GM18519 (cell line): ENCODE results near the gene VRK2.
"Not testable (repeated sequence)": the region's sequence is repeated elsewhere in the genome, so short reads cannot be mapped to it uniquely, and the experiment has no call there.

Source experiments
- ATAC-seq: cut with Tn5 transposase; IDR thresholded peaks from one replicate; pipeline ENCODE4 v1.9.1; 2021; ENCODE audit warnings: mild to moderate bottlenecking, moderate library complexity; ENCODE audit not compliant: unreplicated experiment, low FRiP score

The VRK2 gene

DNA sequence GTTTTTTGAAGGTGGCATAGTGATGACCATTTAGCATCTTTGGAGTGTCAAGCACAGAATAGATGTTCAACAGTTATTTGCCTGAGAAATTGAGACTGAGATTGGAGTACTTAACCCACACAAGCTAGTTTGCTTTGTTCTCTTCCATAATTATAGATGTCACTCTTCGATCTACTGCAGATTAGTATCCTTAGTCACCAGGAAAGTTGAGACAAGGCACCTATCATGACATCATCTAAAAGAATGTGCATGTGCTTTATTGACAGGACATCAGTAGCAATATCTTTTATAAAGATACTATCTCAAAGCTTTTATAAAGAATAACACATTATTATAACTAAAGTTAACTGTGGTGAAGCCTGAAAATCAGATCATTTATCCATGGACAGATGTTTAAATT lies 6.4 kb downstream of the VRK2 start:
- ATAC-seq = no peak

DNA sequence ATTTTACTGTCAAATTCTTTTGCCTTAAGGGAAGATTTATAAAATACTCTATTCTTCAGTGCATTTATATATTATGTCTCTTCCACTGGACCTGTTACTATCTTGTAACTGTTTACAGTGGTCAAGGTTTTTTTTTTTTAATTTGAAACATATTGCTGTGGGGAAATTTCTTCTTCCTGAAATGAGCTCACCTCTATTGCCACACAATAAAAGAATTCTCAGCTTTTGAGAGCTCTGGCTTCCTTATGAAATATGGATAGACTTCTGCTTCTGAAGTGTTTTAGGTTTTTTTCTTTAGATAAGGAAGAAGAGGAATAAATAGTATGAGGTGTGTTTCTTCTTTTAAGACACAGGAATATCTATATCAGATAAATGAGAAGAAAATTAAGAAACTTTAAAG lies 7.7 kb downstream of the VRK2 start:
- ATAC-seq = no peak

DNA sequence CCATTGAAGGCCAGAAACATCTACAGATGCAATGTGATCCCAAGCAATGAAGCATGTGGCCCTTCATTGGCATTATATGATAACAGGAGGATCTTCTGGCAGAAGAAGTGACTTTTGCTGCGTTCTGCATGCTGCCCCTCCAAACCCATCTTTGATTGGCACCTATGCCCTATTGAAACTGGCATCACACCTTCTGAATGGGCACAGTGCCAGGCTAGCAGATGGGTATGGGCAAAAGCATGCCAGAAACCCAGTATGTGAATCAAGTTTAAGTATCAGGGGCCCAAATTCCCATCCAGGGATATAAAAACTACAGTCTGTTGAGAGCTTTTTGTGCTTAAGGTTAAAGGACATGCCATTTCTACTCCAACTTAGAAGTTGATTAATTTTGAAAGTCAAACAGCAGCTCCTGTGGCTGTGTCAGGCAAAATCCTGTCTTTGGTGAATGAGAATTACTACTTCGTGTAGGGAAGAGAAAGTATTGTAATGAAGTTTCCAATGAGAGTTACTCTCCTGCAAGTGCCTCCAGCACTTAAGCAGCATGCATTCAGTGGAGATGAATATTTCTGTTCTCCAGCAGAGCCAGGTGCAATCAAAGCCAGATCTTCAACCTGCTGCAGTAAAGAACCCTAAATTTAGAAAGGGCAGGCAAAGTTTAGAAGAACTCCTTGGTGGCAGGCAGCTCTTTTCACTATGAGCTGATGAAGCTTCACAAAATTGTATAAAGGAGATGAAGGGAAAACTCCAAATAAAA lies 8.6 kb downstream of the VRK2 start:
- no peak for ATAC-seq

DNA sequence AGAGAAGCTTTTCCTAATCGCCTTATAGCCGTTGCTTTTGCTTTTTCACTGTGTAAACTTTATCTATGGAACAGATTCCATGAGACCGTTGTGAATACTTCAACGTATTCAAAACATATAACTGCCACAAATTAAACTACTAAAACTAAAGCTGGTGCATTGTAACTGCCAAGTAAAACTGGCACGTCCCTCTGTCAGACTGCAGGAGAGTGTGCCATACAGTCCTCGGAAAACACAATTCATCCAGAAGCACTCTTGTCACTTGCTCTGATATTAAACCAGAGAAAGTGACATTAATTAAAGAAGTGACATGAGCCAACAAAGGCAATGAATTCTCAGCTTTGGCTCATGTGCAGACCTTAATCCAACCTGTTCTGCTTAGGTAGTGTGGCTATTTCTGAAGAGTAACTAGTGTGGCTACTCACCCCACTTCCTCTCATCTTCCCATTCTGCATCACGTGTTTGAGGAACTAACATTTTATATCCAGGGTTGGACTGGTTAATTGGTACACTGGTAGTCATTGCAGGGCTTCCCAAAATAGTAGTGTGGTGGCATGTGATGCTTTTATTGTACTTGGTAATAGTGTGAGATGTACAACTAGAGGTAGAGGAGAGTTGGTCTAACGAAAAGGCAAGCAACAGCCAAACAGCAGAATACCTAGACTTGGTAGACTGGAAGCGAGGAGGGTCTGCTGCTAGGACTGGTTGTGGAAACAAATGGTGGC lies 9.7 kb downstream of the VRK2 start:
- no peak for ATAC-seq

DNA sequence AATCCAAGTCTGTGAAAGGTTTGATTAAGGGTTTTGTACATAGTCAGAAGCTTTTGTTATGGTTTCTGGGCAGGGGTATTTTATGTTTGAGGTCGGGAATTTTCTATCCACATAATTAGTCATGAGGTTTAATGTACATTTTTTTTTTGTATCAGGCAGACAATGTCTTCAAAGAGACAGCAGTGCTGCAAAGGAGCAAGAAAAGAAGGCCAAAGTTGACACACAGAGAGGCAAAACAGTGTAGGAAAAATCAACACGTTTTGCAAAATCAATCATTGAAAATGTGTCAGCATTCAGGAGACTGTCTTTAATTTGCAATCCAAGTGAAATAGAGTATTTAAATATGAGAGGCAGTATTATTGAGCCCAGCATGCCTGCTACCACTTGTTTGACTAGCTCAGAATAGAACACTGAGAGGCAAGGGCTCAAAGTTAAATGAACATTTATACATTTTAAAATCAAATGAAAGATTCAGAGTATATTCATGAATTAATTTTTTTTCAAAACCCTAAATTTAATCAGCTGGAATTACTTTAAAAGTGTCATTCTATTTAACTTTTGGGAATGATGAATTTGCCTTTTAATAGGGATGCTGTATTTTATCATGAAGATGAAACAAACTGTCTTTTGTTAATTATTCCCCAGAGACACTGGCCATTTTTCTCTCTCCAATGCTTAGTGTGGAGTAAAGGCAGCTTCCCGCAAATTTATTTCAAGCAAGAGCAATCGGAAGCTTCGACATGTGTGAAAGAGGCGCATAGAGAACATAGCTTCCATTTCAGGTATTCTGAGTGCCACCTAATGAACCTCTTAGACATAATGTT lies 11.3 kb downstream of the VRK2 start:
- ATAC-seq = no peak

DNA sequence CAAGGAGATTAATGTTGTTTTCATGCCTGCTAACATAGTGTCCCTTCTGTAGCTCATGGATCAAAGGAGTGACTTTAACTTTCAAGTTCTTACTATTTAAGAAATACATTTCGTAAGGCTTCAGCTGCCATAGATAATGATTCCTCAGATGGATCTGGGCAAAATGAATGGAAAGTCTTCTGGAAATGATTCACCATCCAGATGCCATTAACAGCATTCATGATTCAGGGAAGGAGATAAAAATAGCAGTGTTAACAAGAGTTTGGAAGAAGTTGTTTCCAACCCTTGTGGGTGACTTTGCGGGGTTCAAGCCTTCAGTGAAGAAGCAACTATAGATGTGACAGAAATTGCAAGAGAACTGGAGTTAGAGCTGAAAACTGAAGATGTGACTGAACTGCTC lies 17.0 kb downstream of the VRK2 start:
- ATAC-seq = no peak

DNA sequence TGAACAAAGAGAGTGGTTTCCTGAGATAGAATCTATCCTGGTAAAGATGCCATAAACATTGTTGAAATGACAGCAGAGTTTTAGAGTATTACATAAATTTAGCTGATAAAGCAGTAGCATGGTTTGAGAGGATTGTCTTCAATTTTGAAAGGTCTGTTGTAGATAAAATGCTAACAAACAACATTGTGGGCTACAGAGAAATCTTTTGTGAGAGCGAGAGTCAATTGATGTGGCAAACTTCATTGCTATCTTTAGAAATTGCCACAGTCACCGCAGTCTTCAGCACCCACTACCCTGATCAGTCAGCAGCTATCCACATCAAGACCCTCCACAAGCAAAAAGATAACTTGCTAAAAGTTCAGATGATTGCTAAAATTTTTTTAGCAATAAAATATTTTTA lies 17.5 kb downstream of the VRK2 start:
- no peak for ATAC-seq

- ATAC-seq = no peak
These were observed 18.6 kb downstream of the VRK2 start for GRCh38 chr2:58065248-58065647.

DNA sequence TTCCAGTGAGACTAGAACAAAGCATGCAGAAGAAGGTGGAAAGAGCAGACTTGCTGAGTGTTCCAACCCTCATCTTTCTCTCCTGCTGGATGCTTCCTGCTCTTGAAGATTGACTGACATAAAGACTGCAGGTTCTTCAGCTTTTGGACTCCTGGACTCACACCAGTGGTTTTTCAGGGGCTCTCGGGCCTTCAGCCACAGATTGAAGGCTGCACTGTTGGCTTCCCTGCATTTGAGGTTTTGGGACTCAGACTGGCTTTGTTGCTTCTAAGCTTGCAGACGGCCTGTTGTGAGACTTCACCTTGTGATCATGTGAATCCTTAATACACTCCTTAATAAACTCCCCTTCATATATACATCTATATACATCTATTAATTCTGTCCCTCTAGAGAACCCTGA lies 20.4 kb downstream of the VRK2 start:
- no peak for ATAC-seq

- ATAC-seq = no peak
These were observed 24.2 kb downstream of the VRK2 start for GRCh38 chr2:58070765-58071164.

DNA sequence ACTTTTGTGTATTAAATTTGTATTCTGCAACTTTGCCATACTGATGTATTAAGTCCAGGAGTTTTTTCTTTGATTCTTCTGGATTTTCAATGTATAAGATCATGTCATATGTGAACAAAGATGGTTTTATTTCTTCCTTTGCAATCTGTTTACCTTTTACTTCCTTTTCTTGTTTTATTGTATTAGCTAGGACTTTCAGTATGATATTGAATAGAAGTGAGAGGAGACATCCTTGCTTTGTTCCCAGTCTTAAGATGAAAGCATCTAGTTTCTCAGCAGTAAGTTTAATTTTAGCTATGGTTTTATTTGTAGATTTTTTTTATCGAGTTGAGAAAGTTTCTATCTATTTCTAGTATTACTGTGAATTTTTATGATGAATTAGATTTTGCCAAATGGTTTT lies 25.5 kb downstream of the VRK2 start:
- ATAC-seq = no peak

DNA sequence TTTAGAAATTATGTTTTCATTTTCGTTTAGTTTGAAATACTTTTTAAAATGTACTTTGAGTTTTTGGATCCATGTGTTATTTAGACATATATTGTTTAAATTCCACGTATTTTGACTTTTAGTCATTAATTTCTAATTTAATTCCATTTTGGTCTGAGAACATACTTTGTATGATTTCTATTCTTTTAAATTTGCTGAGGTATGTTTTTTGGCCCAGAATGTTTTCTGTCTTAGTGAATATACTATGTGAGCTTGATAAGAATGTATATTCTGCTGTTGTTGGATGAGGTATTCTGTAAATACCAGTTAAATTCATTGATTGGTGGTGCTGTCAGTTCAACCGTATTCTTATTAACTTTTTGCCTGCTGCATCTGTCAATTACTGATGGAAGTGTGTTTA lies 26.4 kb downstream of the VRK2 start:
- no peak for ATAC-seq

DNA sequence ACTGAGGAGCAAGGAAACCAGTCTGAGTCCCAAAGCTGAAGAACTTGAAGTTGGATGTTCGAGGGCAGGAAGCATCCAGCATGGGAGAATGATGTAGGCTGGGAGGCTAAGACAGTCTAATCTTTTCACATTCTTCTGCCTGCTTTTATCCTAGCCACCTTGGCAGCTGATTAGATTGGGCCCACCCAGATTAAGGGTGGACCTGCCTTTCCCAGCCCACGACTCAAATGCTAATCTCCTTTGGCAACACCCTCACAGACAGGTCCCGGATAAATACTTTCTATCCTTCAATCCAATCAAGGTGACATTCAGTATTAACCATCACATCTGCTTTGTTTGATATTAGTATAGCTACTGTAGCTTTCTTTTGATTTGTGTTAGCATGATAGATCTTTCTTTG lies 27.1 kb downstream of the VRK2 start:
- no peak for ATAC-seq

DNA sequence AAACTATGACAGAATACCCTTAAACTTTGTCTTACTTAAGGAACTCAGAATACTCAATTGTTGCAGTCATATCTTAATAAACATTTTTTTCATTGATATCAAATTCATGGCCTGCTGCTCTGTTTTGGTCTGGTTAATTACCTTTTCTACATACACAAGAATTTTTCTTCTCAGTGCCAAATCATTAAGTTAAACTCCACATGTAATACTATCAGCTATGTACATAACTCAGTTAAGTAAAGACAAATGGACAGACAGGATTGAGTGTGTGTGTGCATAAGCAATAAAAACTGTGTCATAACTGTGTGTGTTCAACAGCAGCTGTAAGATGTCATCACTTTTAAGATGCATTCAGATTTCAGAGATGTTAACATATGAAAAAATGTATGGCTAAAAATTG lies 34.4 kb downstream of the VRK2 start:
- ATAC-seq = no peak

GRCh38 chr2:58089081-58089480 lies 42.5 kb downstream of the VRK2 start:
- no peak for ATAC-seq

DNA sequence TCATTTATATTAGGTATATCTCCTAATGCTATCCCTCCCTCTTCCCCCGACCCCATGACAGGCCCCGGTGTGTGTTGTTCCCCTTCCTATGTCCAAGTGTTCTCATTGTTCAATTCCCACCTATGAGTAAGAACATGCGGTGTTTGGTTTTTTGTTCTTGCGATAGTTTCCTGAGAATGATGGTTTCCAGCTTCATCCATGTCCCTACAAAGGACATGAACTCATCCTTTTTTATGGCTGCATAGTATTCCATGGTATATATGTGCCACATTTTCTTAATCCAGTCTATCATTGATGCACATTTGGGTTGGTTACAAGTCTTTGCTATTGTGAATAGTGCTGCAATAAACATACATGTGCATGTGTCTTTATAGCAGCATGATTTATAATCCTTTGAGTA lies 46.2 kb downstream of the VRK2 start:
- ATAC-seq = not testable (repeated sequence)

DNA sequence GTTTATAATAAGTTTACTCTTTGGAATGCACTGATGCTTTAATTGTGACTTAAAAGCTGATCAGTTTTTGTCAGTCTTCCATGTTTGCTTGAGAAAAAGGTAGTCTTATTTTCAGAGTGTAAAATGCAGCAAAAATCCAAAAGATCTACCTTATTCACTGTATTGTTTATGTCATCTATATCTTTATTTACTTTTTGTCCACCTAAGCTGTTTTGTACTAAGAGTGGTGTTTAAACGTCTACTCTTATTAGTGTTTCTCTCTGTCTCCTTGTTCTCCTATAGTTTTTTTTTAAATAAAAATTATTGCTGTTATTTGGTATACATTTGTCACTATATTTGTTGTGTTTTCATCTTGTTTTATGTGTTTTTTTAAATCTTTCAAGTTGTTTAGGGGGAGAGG lies 50.4 kb downstream of the VRK2 start:
- no peak for ATAC-seq

- no peak for ATAC-seq
These were observed 51.9 kb downstream of the VRK2 start for GRCh38 chr2:58098254-58099095.

- no peak for ATAC-seq
These were observed 52.6 kb downstream of the VRK2 start for GRCh38 chr2:58099096-58099769.

- no peak for ATAC-seq
These were observed 54.9 kb downstream of the VRK2 start for GRCh38 chr2:58101500-58101899.
